Measurements from ENCODE around the gene MTX1. TPM values are rescaled to one million over a fixed set of nuclear protein-coding genes. Genes with fewer than 3 reads are reported as not detected.

The MTX1 gene
- total RNA-seq, 6 experiments from 2014 or later = 49.8 to 55.4 (median 51.5) TPM

DNA sequence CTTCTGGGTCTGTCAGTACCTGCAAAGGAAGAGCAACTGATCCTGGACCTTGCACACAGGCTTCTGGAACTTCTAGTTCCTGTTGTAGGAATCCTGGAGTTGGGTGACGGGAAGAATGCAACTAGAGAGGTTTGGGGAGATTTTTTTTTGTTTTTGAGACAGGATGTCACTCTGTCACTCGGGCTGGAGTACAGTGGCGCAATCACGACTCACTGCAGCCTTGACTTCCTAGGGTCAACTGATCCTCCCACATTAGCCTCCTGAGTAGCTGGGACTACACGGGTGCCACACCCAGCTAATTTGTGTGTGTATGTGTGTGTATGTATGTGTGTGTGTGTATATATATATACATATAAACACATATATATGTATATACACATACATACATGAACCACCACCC is 28.0 kb downstream of the MTX1 start:
- TF ChIP-seq, protein P1, sequence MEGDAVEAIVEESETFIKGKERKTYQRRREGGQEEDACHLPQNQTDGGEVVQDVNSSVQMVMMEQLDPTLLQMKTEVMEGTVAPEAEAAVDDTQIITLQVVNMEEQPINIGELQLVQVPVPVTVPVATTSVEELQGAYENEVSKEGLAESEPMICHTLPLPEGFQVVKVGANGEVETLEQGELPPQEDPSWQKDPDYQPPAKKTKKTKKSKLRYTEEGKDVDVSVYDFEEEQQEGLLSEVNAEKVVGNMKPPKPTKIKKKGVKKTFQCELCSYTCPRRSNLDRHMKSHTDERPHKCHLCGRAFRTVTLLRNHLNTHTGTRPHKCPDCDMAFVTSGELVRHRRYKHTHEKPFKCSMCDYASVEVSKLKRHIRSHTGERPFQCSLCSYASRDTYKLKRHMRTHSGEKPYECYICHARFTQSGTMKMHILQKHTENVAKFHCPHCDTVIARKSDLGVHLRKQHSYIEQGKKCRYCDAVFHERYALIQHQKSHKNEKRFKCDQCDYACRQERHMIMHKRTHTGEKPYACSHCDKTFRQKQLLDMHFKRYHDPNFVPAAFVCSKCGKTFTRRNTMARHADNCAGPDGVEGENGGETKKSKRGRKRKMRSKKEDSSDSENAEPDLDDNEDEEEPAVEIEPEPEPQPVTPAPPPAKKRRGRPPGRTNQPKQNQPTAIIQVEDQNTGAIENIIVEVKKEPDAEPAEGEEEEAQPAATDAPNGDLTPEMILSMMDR (IDR thresholded peaks at IDR 0.05) = no peak
- no peak overlapping the region for H3K4me3 Mint-ChIP-seq
- no peak for DNase-seq

DNA sequence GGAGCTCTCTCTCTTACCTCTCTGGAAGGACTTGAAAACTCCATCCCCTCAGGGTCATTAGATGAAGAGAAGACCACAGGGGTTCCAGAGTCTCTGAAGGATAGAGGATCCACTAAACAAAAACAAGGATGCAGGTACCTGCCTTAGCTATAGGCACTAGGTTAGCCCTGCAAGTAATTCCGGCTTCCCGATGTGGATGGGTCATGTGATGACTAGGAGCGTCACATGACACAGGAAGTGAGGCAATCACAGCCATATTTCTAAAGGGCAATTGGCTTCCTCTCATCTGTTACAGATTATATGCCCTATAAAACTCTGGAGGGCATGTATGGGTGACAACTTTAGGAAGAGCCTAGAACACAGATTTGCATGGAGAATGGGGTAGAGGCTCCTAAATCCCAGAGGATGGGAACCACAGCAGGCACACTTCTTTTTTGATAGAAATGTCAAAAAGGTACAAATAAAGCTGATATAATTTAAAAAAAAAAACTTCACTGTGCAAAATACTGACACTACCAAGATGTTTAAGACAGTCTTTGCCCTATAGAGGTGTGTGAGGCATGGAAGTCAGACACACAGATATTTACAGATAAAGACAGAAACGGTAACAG is 32.7 kb downstream of the MTX1 start:
- Mint-ChIP-seq H3K4me1 (ENCODE audit: low read depth) (peaks cover 42% of the 10 kb centered on the region), H3K27me3 (ENCODE audit: insufficient read depth) (peaks cover 5% of the 10 kb centered on the region), H3K9me3 (no peaks in the 10 kb centered on the region; the same call in 1 of the 2 replicates), H3K4me3 (peak overlapping the region; percentile 93), H3K27ac (peak overlapping the region; percentile 81), H3K36me3 (ENCODE audit: low read depth) (peaks cover 10% of the 10 kb centered on the region)
- DNase-seq = peak; percentile 86
- TF ChIP-seq, protein P1 (IDR thresholded peaks at IDR 0.05) = no peak

More for the DNA sequence above, 28.0 kb downstream of the MTX1 start:
- H3K9me3 Mint-ChIP-seq = no peaks in the 10 kb centered on the region
- H3K4me1 Mint-ChIP-seq (ENCODE audit: low read depth) = peaks cover 22% of the 10 kb centered on the region
- H3K36me3 Mint-ChIP-seq (ENCODE audit: low read depth) = peaks cover 8% of the 10 kb centered on the region; the same call in 1 of the 2 replicates
- no peak overlapping the region for H3K27ac Mint-ChIP-seq
- H3K27me3 Mint-ChIP-seq (ENCODE audit: insufficient read depth) = no peaks in the 10 kb centered on the region; the same call in none of the 2 replicates

DNA sequence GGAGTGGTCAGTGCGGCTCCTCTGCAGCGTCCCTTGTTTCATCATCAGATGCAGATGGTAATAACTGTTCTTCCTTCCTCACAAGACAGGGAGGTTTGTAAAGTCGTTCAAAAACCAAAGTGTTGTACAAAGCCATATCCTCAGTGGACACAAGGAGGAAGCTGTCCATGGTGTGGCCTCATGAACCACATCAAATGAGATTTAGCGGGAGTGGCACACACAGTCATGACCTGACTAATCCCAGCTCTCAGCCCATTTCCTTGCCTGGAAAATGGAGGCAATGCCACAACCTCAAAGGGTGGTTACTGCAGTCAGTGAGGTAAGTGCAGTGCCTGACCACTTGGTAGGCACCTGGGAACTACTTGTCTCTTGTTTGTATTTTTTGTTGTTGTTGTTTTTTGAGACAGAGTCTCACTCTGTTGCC is 33.4 kb downstream of the MTX1 start:
- Mint-ChIP-seq H3K27ac (peak overlapping the region; percentile 81), H3K36me3 (ENCODE audit: low read depth) (peaks cover 16% of the 10 kb centered on the region), H3K9me3 (no peaks in the 10 kb centered on the region; the same call in 1 of the 2 replicates), H3K4me1 (ENCODE audit: low read depth) (peaks cover 42% of the 10 kb centered on the region), H3K27me3 (ENCODE audit: insufficient read depth) (peaks cover 5% of the 10 kb centered on the region), H3K4me3 (peak overlapping the region; percentile 93; the same call in 1 of the 2 replicates)
- TF ChIP-seq, protein P1 (IDR thresholded peaks at IDR 0.05) = no peak
- no peak for DNase-seq

DNA sequence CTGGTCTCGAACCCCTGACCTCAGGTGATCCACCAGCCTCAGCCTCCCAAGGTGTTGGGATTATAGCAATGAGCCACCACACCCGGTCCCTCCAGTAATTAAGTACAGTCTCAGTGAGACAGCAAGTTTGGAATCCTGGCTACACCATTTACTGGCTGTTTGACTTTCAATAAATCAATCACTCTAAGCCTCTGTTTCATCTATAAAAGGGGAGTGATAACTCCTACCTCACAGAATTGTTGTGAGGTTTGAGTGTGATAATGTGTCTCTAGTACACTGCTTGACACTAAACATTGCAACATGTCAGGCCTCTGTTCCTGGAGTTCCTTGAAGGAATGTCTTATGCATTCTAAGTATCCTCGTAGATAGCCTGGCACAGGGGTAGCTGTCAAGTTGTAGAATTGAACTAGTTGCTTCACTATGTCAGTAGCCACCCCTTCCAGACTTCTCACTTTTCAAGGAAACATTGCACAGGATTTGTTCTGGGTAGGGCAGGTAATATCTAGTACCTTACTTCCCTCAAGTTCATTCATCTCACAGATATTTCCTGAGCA is 34.4 kb downstream of the MTX1 start:
- H3K27ac Mint-ChIP-seq = peak overlapping the region; percentile 81; the same call in 1 of the 2 replicates
- H3K9me3 Mint-ChIP-seq = no peaks in the 10 kb centered on the region; the same call in 1 of the 2 replicates
- peak overlapping the region; percentile 96 for H3K4me3 Mint-ChIP-seq
- H3K4me1 Mint-ChIP-seq (ENCODE audit: low read depth) = peaks cover 42% of the 10 kb centered on the region
- TF ChIP-seq, protein P1 (IDR thresholded peaks at IDR 0.05) = no peak
- no peak for DNase-seq
- peaks cover 16% of the 10 kb centered on the region for H3K36me3 Mint-ChIP-seq (ENCODE audit: low read depth)
- H3K27me3 Mint-ChIP-seq (ENCODE audit: insufficient read depth) = peaks cover 5% of the 10 kb centered on the region

DNA sequence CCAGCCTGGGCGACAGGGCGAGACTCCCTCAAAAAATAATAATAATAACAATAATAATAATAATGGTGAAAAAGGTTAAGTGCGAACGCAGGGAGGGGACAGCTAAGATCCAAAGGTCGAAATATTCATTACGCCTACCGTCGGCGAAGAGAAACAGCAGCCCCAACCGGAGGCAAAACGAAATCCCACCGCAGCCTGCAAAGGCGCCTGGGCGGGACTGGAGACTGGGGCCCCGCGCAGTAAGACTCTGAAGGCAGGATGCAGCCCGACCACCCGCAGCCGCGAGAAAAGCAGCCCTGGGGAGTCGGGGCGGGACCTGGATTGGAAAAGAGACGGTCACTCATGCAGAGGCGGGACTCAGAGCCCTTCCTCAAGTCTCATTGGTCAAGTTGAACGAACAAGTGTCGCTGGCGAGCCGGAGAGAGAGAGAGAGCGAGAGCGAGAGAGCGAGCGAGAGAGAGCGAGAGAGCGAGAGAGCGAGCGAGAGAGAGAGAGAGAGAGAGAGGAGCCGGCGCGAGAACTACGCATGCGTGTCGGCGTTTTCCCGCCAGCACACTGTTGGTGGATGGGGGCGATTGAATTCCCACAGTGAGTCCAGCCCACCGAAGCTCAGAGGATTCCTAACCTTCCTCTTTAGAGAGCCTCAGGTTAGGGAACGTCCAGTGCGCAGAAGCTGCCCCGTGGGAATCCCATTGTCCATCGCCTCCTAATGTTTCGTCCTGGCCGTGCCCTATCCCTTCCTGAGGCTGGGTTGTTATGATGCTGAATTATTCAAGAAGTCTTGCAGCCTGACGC is 36.1 kb downstream of the MTX1 start:
- peak; percentile 100 for DNase-seq
- TF ChIP-seq, protein P1 (IDR thresholded peaks at IDR 0.05) = peak; percentile 36; the same call in 1 of the 2 replicates
- H3K4me1 Mint-ChIP-seq (ENCODE audit: low read depth) = peaks cover 42% of the 10 kb centered on the region
- H3K27me3 Mint-ChIP-seq (ENCODE audit: insufficient read depth) = peaks cover 5% of the 10 kb centered on the region
- peaks cover 12% of the 10 kb centered on the region for H3K36me3 Mint-ChIP-seq (ENCODE audit: low read depth)
- H3K4me3 Mint-ChIP-seq = peak overlapping the region; percentile 96
- peak overlapping the region; percentile 81 for H3K27ac Mint-ChIP-seq
- no peaks in the 10 kb centered on the region; the same call in 1 of the 2 replicates for H3K9me3 Mint-ChIP-seq

Measured in HFFc6 (cell line).